GM19099 (cell line): ENCODE results near the gene BBS4.
"Not testable (repeated sequence)": the region's sequence is repeated elsewhere in the genome, so short reads cannot be mapped to it uniquely, and the experiment has no call there.

Experiments
- POLR2A ChIP-seq: IDR thresholded peaks from 3 replicates; pipeline ENCODE4 v1.6.1; 2011; ENCODE audit warnings: low read depth; ENCODE audit not compliant: insufficient read length; ENCODE audit errors: extremely low read depth

Gene BBS4

GRCh38 chr15:72685925-72686794 lies at the start of gene BBS4, which contains the start of gene HIGD2B:
TSS of gene BBS4 (plus strand) at chr15:72686207. CDS start at chr15:72686228, 21 bp downstream.
TSS of gene HIGD2B (minus strand) at chr15:72686182. CDS start at chr15:72676374, 9,808 bp downstream.
- TF ChIP-seq POLR2A: peak; percentile 78

DNA sequence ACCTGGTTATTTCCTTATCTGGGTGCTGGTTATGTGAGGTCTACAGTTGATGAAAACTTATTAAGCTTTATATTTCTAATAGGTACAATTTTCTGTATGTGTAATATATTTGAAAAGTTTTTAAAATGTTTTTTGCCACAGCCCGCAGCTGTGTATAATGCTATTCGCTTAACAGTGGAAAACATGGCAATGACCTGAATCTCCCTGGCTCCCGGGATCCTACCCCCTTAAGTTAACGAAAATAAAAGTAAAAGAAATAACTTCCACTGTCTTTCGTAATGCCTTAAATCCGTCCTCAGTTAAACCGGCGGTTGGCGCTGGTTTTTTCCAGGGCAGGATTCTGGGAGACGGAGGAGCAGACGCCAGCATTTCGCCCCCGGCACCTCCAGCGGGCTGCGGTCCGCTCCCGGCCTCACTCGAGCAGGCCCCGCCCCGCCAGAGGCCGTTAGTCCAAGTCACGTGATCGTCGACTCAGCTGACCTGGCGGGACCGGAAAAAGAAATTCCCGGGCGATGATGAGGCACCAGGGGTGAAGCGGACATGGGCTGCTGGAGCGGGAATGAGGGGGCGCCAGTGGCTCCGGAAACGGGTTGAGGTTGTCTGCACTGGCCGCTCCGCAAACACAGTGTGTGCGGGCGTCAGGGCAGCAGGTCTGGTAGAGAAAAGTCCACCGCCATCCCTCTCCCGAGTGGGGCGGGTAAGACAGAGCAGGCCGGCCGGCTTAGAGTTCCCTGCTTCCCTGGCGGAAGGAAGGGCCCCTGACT lies 49.3 kb upstream of the BBS4 start:
- TF ChIP-seq POLR2A: peak; percentile 25

GRCh38 chr15:72654397-72654796 lies 31.6 kb upstream of the BBS4 start, which contains the start of gene GOLGA6B:
TSS of gene GOLGA6B (plus strand) at chr15:72654697. CDS start at chr15:72654738, 41 bp downstream.
- not testable (repeated sequence) for TF ChIP-seq POLR2A

DNA sequence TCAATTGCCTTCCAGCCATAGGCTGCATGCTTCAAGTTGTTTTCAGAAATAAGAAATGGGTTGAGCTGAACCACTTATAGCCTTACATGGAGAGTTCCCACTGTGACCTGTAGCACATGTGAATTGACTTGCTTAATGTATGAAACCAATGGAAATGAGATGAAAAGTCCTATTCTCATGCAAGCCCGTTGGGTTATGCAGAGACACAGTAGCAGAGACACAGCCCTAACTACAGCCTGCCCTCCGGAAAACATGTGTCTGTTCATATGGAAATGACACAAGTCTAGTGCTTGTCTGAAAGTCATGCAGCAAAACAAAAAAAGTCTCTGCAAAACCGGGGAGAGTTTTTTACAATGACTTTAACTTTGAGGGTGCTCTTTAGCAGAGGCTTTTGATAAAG lies 14.5 kb upstream of the BBS4 start:
- TF ChIP-seq POLR2A: no peak

DNA sequence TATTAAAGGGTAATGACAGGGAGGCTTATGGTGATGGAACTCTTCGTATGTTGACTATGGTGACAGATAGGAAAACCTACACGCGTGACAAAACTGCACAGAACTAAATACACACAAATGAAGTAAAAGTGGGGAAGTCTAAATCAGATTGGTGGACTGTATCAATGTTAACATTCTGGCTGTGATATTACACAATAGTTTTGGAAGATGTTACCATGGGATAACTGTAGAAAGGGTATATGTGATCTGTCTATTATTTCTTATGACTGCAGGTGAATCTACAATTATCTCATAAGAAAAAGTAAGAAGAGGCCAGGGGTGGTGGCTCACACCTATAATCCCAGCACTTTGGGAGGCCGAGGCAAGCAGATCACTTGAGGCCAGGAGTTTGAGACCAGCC lies 9.2 kb upstream of the BBS4 start:
- no peak for TF ChIP-seq POLR2A

DNA sequence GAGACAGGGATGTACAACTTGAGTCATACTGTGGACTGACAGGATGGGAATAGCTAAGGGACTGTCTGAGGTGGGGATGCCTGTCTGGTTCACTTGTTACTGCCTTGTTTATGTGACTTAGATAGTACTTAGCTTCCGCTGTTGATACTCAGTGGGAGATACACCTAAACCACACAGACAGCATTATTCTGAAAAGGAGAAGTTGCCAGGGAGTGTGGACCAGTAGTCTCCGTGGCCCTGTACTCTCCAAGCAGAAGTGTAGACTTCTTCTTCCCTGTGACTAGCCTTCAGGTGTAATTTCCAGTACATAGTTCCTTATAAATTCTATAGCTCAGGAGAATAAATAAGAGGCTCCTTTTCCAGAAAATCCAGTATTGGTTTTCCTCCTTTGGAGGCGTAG lies 5.1 kb upstream of the BBS4 start:
- no peak for TF ChIP-seq POLR2A

DNA sequence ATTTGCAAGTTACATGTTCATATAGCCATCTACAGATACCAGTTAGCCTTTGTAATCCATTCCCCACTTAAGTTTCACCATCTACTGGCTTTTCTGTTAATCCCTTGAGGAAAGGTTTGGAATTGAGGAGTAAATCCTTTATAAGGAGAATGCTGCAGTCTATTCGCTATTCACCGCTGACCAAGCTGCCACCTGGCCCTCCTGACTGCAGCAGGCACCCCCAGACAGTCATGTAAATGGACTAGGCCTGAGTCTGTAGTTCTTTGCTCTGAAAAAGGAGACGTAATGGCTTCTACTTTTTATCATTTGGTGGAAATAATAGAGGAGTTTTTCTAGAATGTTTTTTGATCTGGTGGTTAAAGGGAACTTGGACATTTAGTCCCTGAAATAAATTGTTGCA lies 3.2 kb upstream of the BBS4 start:
- no peak for TF ChIP-seq POLR2A

- TF ChIP-seq POLR2A: no peak
Observed at GRCh38 chr15:72685301-72685924, 594 bp upstream of the BBS4 start.

DNA sequence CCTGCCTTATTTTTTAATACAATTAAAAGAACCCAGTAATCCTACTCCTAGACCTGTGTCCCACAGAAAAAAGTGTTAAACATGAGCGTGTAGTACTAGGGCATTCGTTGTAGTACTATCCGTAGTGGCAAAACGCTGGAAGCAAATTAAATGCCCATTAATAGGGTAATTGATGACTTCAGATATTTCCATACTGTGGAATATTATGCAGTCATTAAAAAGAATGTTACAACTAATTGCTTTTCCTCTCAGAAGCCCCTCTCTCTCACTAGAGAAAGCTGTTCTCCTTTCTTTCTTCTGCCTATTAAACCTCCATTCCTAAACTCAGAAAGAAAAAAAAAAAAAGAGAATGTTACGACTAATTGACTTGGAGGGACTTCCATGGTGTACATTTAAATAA lies 2.7 kb downstream of the BBS4 start:
- TF ChIP-seq POLR2A: no peak

DNA sequence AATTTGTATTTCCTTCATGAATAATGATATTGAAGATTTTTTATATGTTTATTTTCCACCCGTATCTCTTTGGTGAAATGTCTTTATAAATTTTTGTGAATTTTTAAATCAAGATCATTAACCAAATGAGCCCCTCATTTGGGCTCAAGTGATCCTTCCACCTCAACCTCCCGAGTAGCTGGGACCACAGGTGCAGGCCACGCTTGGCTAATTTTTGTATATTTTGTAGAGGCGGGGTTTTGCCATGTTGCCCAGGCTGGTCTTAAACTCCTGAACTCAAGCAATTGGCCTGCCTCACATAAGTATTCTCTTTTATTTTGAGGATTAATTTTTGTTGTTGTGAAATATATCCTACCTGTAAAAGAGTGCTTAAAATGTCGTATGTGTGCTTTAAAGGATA lies 4.9 kb downstream of the BBS4 start:
- no peak for TF ChIP-seq POLR2A

DNA sequence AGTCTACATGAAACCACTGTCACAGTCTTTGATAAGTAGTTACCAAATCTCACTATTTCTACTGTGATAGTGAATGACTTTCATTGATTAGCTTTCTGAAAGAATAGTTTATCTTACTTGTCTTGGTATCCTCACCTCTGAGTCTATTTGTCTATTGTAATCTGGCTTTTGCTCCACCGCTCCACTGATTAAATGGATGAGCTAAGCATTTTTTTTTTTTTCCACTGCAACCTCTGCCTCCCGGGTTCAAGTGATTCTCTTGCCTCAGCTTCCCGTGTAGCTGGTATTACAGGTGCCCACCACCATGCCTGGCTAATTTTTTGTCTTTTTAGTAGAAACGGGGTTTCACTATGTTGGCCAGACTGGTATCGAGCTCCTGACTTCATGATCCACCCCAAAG lies 12.9 kb downstream of the BBS4 start:
- no peak for TF ChIP-seq POLR2A

- no peak for TF ChIP-seq POLR2A
Observed at GRCh38 chr15:72700076-72700475, 14.1 kb downstream of the BBS4 start.

GRCh38 chr15:72706266-72706665 lies 20.3 kb downstream of the BBS4 start:
- no peak for TF ChIP-seq POLR2A

DNA sequence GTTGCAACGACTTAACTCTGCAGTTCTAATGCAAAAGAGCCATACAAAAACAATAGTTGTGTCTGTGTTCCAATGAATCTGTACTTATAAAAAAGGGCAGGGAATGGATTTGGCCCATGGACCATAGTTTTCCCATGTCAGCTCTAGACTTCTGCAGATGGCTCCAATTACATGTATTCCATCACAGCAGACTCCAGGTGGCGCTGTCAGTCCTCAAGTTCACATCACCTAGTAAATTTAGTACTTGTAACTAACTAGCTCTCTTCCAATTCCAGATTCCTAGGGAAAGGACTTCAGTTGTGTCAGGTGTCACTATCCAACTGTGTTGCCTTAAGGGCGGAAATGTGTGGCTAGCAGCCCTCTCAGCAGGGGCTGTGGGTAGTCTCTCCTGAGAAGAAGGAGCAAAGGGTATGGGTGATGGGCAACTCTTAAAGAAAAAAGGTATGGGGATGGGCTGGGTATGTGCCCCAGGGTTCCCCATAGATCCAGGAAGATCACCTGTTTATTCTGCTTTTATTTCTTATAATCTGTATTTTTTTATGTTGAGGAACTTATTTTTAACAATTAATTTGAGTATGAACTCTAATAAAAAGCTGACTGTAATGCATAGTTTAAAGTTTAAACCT lies 36.2 kb downstream of the BBS4 start:
- TF ChIP-seq POLR2A: no peak

GRCh38 chr15:72724028-72724427 lies 38.0 kb downstream of the BBS4 start:
- no peak for TF ChIP-seq POLR2A
